ENCODE measurements around the gene IRAK4. TPM values are rescaled to one million over a fixed set of nuclear protein-coding genes. Genes with fewer than 3 reads are reported as not detected.

IRAK4 gene
- total and polyA plus RNA-seq, 2 donors from 2014 or later = 10.1 to 29.7 TPM

DNA sequence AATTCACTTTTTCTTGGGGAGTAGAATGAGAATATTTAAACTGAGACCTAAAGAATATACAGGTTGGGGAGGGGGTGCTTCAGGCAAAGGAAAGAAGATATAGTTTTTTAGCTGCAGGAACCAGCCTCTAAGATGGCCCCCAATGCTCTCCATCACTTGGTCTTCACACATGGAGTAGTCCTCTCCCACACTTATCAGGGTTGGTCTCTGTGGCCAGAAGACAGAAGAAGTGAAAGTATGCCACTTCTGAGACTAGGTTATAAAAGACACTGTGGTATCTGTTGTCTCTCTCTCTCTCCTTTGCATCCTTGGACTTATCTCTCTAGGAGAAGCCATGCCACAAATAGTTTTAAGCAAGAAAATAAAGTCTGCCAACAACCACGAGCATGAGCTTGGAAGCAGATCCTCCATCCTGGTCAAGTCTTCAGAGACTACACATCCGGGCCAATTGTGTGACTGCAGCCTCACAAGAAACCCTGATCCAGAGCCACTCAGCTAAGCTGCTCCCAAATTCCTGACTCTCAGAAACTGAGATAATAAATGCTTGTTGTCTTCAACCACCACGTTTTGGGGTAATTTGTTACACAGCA, 18.1 kb upstream of the IRAK4 start:
- Histone ChIP-seq H3K36me3 (ENCODE audit: control insufficient read depth in 2 of 3, insufficient read depth in 3 of 3, low read length in 3 of 3) (peaks cover 6 to 9% (median 6%) of the 10 kb centered on the region in 3 donors), H3K9me3 (ENCODE audit: control insufficient read depth in 2 of 3, insufficient read depth in 1 of 3, low read length in 3 of 3) (no peaks in the 10 kb centered on the region), H3K27me3 (ENCODE audit: control insufficient read depth, insufficient read depth, low read length) (no peaks in the 10 kb centered on the region), H3K9ac (ENCODE audit: low read length in 3 of 3) (no peak overlapping the region), H3K27ac (ENCODE audit: low read depth in 2 of 2, low read length in 2 of 2) (no peak overlapping the region), H3K4me3 (ENCODE audit: low read length in 3 of 3) (no peak overlapping the region), H3K4me1 (ENCODE audit: control insufficient read depth in 2 of 3, insufficient read depth in 2 of 3, low read depth in 1 of 3, low read length in 3 of 3) (no peaks in the 10 kb centered on the region)
- FAIRE-seq = no peak
- TF ChIP-seq, protein P1, sequence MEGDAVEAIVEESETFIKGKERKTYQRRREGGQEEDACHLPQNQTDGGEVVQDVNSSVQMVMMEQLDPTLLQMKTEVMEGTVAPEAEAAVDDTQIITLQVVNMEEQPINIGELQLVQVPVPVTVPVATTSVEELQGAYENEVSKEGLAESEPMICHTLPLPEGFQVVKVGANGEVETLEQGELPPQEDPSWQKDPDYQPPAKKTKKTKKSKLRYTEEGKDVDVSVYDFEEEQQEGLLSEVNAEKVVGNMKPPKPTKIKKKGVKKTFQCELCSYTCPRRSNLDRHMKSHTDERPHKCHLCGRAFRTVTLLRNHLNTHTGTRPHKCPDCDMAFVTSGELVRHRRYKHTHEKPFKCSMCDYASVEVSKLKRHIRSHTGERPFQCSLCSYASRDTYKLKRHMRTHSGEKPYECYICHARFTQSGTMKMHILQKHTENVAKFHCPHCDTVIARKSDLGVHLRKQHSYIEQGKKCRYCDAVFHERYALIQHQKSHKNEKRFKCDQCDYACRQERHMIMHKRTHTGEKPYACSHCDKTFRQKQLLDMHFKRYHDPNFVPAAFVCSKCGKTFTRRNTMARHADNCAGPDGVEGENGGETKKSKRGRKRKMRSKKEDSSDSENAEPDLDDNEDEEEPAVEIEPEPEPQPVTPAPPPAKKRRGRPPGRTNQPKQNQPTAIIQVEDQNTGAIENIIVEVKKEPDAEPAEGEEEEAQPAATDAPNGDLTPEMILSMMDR (IDR thresholded peaks at IDR 0.05; ENCODE audit: borderline replicate concordance, extremely low read depth, insufficient read depth) = no peak
- intact Hi-C loops (cut with DNase I) = no loop called here
- no peak for DNase-seq

DNA sequence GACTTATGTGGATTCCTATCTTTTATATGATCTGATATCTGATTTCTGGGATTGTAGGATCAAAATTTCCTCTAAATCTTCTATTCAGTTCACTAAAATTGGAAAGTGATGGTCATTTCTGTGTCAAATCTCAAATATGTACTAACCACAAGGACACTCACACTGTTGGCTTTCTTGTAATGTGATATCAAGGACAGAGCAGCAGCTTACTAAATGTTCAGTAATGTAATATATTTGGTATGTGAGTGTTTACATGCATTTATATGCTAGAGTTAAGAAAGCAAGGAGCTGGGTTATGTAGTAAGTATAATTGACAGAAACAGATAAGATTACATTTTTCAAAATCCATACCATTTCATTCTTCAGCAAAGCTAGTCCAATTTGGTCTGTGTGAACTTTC, 16.6 kb upstream of the IRAK4 start:
- TF ChIP-seq, protein P1 (IDR thresholded peaks at IDR 0.05; ENCODE audit: borderline replicate concordance, extremely low read depth, insufficient read depth) = no peak

DNA sequence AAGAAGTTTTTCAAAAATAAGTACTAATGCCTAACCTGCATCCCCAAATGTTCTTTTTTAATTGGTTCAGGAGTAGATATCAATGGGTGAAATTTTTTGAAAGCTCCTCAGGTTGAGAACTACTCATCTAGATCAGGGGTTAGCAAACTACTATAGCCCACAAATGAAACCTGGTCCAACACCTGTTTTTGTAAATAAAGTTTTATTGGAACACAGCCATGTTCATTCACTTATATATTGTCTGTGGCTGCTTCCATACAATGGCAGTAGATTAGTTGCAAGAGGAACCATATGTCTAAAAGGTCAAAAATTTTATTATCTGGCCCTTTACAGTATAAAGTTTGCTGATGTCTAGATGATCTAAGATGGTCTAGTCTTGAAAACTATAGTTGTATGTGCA, 13.9 kb upstream of the IRAK4 start:
- Histone ChIP-seq H3K27me3 (ENCODE audit: control insufficient read depth, insufficient read depth, low read length) (no peaks in the 10 kb centered on the region), H3K9ac (ENCODE audit: low read length in 3 of 3) (no peak overlapping the region), H3K4me3 (ENCODE audit: low read length in 3 of 3) (no peak overlapping the region), H3K36me3 (ENCODE audit: control insufficient read depth in 2 of 3, insufficient read depth in 3 of 3, low read length in 3 of 3) (peaks cover 2 to 4% (median 2%) of the 10 kb centered on the region in 3 donors), H3K27ac (ENCODE audit: low read depth in 2 of 2, low read length in 2 of 2) (no peak overlapping the region), H3K4me1 (ENCODE audit: control insufficient read depth in 2 of 3, insufficient read depth in 2 of 3, low read depth in 1 of 3, low read length in 3 of 3) (no peaks in the 10 kb centered on the region), H3K9me3 (ENCODE audit: control insufficient read depth in 2 of 3, insufficient read depth in 1 of 3, low read length in 3 of 3) (no peaks in the 10 kb centered on the region)
- TF ChIP-seq, protein P1 (IDR thresholded peaks at IDR 0.05; ENCODE audit: borderline replicate concordance, extremely low read depth, insufficient read depth) = no peak
- intact Hi-C loops (cut with DNase I) = no loop called here
- DNase-seq (no peak), FAIRE-seq (no peak)

More for the DNA sequence above, 16.6 kb upstream of the IRAK4 start:
- intact Hi-C loops (cut with DNase I) = no loop called here
- Histone ChIP-seq H3K4me1 (ENCODE audit: control insufficient read depth in 2 of 3, insufficient read depth in 2 of 3, low read depth in 1 of 3, low read length in 3 of 3) (no peaks in the 10 kb centered on the region), H3K4me3 (ENCODE audit: low read length in 3 of 3) (no peak overlapping the region), H3K9ac (ENCODE audit: low read length in 3 of 3) (no peak overlapping the region), H3K27ac (ENCODE audit: low read depth in 2 of 2, low read length in 2 of 2) (no peak overlapping the region), H3K36me3 (ENCODE audit: control insufficient read depth in 2 of 3, insufficient read depth in 3 of 3, low read length in 3 of 3) (peaks cover 2 to 4% (median 2%) of the 10 kb centered on the region in 3 donors), H3K27me3 (ENCODE audit: control insufficient read depth, insufficient read depth, low read length) (no peaks in the 10 kb centered on the region), H3K9me3 (ENCODE audit: control insufficient read depth in 2 of 3, insufficient read depth in 1 of 3, low read length in 3 of 3) (no peaks in the 10 kb centered on the region)
- FAIRE-seq (no peak), DNase-seq (no peak)

DNA sequence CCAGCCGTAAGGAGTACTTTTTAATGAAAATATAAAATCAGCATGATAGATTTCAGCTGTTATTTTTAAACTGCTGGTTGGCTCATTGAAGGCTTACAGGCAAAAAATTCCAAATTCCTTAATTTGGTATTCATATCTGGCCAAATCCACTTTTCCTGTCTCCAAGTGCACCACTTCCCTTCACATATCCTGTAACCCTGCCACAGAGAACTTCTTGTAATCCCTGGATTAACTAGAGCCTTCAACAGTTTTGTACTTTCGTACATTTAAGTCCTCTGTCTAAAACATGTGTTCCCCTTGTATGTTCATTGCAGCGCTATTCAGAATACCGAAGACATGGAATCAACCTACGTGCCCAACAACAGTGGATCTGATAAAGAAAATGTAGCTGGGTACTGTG, 9.7 kb upstream of the IRAK4 start:
- Histone ChIP-seq H3K27ac (ENCODE audit: low read depth in 2 of 2, low read length in 2 of 2) (no peak overlapping the region), H3K9me3 (ENCODE audit: control insufficient read depth in 2 of 3, insufficient read depth in 1 of 3, low read length in 3 of 3) (peaks cover 0 to 1% (median 0%) of the 10 kb centered on the region in 3 donors), H3K36me3 (ENCODE audit: control insufficient read depth in 2 of 3, insufficient read depth in 3 of 3, low read length in 3 of 3) (peaks cover 2 to 4% (median 4%) of the 10 kb centered on the region in 3 donors), H3K4me3 (ENCODE audit: low read length in 3 of 3) (no peak overlapping the region), H3K27me3 (ENCODE audit: control insufficient read depth, insufficient read depth, low read length) (no peaks in the 10 kb centered on the region), H3K4me1 (ENCODE audit: control insufficient read depth in 2 of 3, insufficient read depth in 2 of 3, low read depth in 1 of 3, low read length in 3 of 3) (no peaks in the 10 kb centered on the region), H3K9ac (ENCODE audit: low read length in 3 of 3) (no peak overlapping the region)
- FAIRE-seq (no peak), DNase-seq (no peak)
- intact Hi-C loops (cut with DNase I) = no loop called here
- TF ChIP-seq, protein P1 (IDR thresholded peaks at IDR 0.05; ENCODE audit: borderline replicate concordance, extremely low read depth, insufficient read depth) = no peak
